Neural cell (in vitro differentiated cells): ENCODE data around the gene EFCAB8. TPM values are rescaled to one million over a fixed set of nuclear protein-coding genes. Genes with fewer than 3 reads are reported as not detected.

Experiments used
- H2AFZ ChIP-seq: fragments of 200-600, 300-800 bp; sonication (generic), shearing (Covaris generic); 2 replicates; pipeline ENCODE4 v1.6.0; 2014; ENCODE audit warnings: low read depth, mild to moderate bottlenecking, antibody characterized with exemption, low read length, moderate library complexity
- H3F3A ChIP-seq: fragments of 200-600 bp; shearing (Covaris generic); 2 replicates; pipeline ENCODE4 v1.6.1; 2016; ENCODE audit warnings: mild to moderate bottlenecking, moderate library complexity, mixed read lengths, antibody characterized with exemption, low read length; ENCODE audit not compliant: insufficient read depth, poor library complexity, severe bottlenecking
- H3K27ac ChIP-seq: fragments of 200-600, 300-800 bp; sonication (generic), shearing (Covaris generic); 2 replicates; pipeline ENCODE4 v1.5.1; 2014; ENCODE audit warnings: mild to moderate bottlenecking, low read length, moderate library complexity
- H3K27me3 ChIP-seq: fragments of 300-800, 200-600 bp; sonication (generic), shearing (Covaris generic); 2 replicates; pipeline ENCODE4 v1.6.0; 2014; ENCODE audit warnings: mild to moderate bottlenecking, low read depth, low read length, moderate library complexity; ENCODE audit not compliant: insufficient read depth
- H3K36me3 ChIP-seq: fragments of 300-800, 200-600 bp; sonication (generic), shearing (Covaris generic); 2 replicates; pipeline ENCODE4 v1.5.1; 2014; ENCODE audit warnings: mild to moderate bottlenecking, antibody characterized with exemption, low read length, moderate library complexity; ENCODE audit not compliant: insufficient read depth
- H3K4me2 ChIP-seq: fragments of 300-800, 200-600 bp; sonication (generic), shearing (Covaris generic); 2 replicates; pipeline ENCODE4 v1.6.0; 2014; ENCODE audit warnings: mild to moderate bottlenecking, low read length
- H3K4me3 ChIP-seq: fragments of 300-800, 200-600 bp; sonication (generic), shearing (Covaris generic); 2 replicates; pipeline ENCODE4 v1.5.1; 2014; ENCODE audit warnings: mild to moderate bottlenecking, low read length, moderate library complexity
- H3K79me2 ChIP-seq: fragments of 200-600 bp; shearing (Covaris generic); replicated peaks from 2 replicates; pipeline ENCODE4 v1.6.0; 2014; ENCODE audit warnings: mild to moderate bottlenecking, low read length, moderate library complexity; ENCODE audit not compliant: insufficient read depth
- H3K9ac ChIP-seq: fragments of 300-800, 200-600 bp; sonication (generic), shearing (Covaris generic); 2 replicates; pipeline ENCODE4 v1.6.1; 2016; ENCODE audit warnings: mild to moderate bottlenecking, low read length, mixed read lengths
- H3K9me2 ChIP-seq: fragments of 200-600 bp; shearing (Covaris generic); 2 replicates; pipeline ENCODE4 v1.6.1; 2016; ENCODE audit warnings: mild to moderate bottlenecking, low read length, mixed read lengths; ENCODE audit not compliant: insufficient read depth
- H3K9me3 ChIP-seq: fragments of 200-600, 300-800 bp; sonication (generic), shearing (Covaris generic); 2 replicates; pipeline ENCODE4 v1.6.1; 2016; ENCODE audit warnings: mild to moderate bottlenecking, mixed run types, low read length, moderate library complexity, mixed read lengths
- H4K20me1 ChIP-seq: fragments of 200-600 bp; shearing (Covaris generic); 2 replicates; pipeline ENCODE4 v1.6.1; 2016; ENCODE audit warnings: mild to moderate bottlenecking, mixed run types; ENCODE audit not compliant: insufficient read depth
- EP300 ChIP-seq: fragments of 450-650 bp; conservative IDR thresholded peaks from 2 replicates; pipeline ENCODE4 v1.6.1; 2014; ENCODE audit warnings: antibody characterized with exemption, mild to moderate bottlenecking, moderate library complexity; ENCODE audit not compliant: poor library complexity, severe bottlenecking
- EZH2 ChIP-seq: fragments of 200-600, 300-800 bp; shearing (Covaris generic), sonication (generic); IDR thresholded peaks from 2 replicates; pipeline ENCODE4 v1.6.1; 2014; ENCODE audit warnings: antibody characterized with exemption, low read length, borderline replicate concordance, mild to moderate bottlenecking; ENCODE audit not compliant: insufficient read depth, poor library complexity, severe bottlenecking
- MXI1 ChIP-seq: fragments of 450-650 bp; conservative IDR thresholded peaks from 2 replicates; pipeline ENCODE4 v1.6.1; 2014; ENCODE audit warnings: antibody characterized with exemption, mild to moderate bottlenecking; ENCODE audit not compliant: poor library complexity, severe bottlenecking
- POLR2AphosphoS5 ChIP-seq: IDR thresholded peaks from 2 replicates; pipeline ENCODE4 v1.6.1; 2012
- RAD21 ChIP-seq: fragments of 450-650 bp; conservative IDR thresholded peaks from 2 replicates; pipeline ENCODE4 v1.6.1; 2014; ENCODE audit warnings: antibody characterized with exemption, mild to moderate bottlenecking, moderate library complexity
- SMC3 ChIP-seq: fragments of 450-650 bp; conservative IDR thresholded peaks from 2 replicates; pipeline ENCODE4 v1.6.1; 2014; ENCODE audit warnings: antibody characterized with exemption, mild to moderate bottlenecking, moderate library complexity; ENCODE audit not compliant: poor library complexity
- TAF1 ChIP-seq: IDR thresholded peaks from 2 replicates; pipeline ENCODE4 v1.6.1; 2012; ENCODE audit warnings: low read depth
- polyA plus RNA-seq: library from polyadenylated mRNA; depleted of rRNA; stranded (reverse); fragments of >200 nt; gene quantifications from 2 replicates; pipeline ENCODE4 v1.2.3, GENCODE V29; 2014
- TF ChIP-seq, protein P1 (sequence below): fragments of 450-650 bp; IDR thresholded peaks from 2 replicates; pipeline ENCODE4 v1.5.1; 2014; ENCODE audit warnings: antibody characterized with exemption, mild to moderate bottlenecking, moderate library complexity; ENCODE audit not compliant: poor library complexity, severe bottlenecking

Gene EFCAB8
- polyA plus RNA-seq, 1 donor from 2014 or later = not detected

DNA sequence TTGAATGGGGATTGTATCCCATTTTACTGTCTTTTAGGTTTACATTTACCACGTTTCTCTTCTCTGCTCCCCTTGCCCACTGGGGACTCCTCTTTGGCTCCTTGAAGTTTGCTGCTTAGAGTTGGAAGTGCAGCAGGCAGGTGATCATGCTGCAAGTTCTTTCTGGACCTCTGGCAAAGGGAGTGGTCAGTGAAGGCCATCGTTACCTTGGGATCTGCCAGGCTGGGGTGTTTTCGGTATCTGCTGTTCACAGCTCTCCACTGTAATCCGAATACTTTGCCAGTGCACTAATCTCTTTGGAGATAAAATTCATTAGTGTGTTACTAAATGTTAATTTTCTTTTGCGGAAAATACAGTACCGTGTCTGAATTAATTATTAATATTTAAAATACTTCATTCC lies 9.1 kb upstream of the EFCAB8 start:
- no peaks in the 10 kb centered on the region for H3K9me3 ChIP-seq
- H3K9me2 ChIP-seq = no peaks in the 10 kb centered on the region
- no peak overlapping the region for H3K9ac ChIP-seq
- peaks cover 3% of the 10 kb centered on the region for H4K20me1 ChIP-seq
- no peak for TF ChIP-seq TAF1
- no peaks in the 10 kb centered on the region for H3F3A ChIP-seq
- no peak overlapping the region for H3K4me2 ChIP-seq
- H3K4me3 ChIP-seq = no peak overlapping the region
- no peaks in the 10 kb centered on the region for H3K79me2 ChIP-seq
- H3K27ac ChIP-seq = no peak overlapping the region
- H2AFZ ChIP-seq = no peak overlapping the region
- H3K27me3 ChIP-seq = no peaks in the 10 kb centered on the region
- H3K36me3 ChIP-seq = peaks cover 9% of the 10 kb centered on the region

DNA sequence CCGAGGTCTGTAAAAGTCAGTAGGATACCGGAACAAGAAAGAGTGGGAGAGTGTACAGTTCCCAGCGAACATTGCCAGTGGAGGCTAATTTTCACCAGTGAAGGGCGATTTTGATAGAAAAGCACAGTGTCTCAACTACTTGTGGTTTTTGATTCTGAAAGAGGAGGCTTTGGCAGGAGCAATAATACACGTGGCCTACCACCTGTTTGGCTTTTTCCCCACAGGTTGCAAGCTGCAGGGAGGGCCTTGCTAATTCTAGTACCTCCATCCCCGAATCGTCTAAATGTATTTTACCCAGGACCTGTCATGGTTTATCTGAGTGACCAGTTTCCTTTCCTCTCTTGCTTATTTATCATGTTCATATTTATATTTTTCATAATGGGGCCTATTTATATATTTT lies 3.3 kb upstream of the EFCAB8 start:
- no peak for TF ChIP-seq EZH2
- TF ChIP-seq SMC3 = no peak
- TF ChIP-seq, protein P1, sequence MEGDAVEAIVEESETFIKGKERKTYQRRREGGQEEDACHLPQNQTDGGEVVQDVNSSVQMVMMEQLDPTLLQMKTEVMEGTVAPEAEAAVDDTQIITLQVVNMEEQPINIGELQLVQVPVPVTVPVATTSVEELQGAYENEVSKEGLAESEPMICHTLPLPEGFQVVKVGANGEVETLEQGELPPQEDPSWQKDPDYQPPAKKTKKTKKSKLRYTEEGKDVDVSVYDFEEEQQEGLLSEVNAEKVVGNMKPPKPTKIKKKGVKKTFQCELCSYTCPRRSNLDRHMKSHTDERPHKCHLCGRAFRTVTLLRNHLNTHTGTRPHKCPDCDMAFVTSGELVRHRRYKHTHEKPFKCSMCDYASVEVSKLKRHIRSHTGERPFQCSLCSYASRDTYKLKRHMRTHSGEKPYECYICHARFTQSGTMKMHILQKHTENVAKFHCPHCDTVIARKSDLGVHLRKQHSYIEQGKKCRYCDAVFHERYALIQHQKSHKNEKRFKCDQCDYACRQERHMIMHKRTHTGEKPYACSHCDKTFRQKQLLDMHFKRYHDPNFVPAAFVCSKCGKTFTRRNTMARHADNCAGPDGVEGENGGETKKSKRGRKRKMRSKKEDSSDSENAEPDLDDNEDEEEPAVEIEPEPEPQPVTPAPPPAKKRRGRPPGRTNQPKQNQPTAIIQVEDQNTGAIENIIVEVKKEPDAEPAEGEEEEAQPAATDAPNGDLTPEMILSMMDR = no peak
- Histone ChIP-seq H3F3A (no peaks in the 10 kb centered on the region), H3K9me2 (no peaks in the 10 kb centered on the region), H3K4me3 (no peak overlapping the region), H3K9ac (no peak overlapping the region), H3K27me3 (no peaks in the 10 kb centered on the region), H3K36me3 (peaks cover 9% of the 10 kb centered on the region), H4K20me1 (no peaks in the 10 kb centered on the region), H3K27ac (no peak overlapping the region), H3K4me2 (no peak overlapping the region), H2AFZ (no peak overlapping the region), H3K79me2 (no peaks in the 10 kb centered on the region), H3K9me3 (no peaks in the 10 kb centered on the region)

DNA sequence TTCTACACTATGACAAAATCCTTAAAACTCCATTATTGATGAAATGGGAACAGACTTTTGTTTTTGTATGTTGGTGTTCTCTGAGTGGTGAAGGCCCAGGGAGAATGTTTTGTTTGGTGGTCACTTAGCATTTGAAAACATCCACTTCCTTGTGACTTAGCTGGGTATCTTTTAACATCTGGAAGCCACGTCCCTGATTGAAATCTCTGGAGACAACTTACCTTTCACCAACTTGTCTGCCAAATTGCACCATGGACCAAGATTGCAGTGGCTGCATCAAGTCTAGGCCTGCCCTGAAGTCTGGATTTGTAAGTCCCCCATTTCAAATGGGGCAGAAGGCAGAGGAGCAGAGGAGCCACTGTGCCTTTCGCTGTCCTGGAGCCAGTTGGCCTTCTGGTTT lies 534 bp upstream of the EFCAB8 start:
- no peak overlapping the region for H2AFZ ChIP-seq
- H3F3A ChIP-seq = no peaks in the 10 kb centered on the region
- no peak overlapping the region for H3K9ac ChIP-seq
- H3K27me3 ChIP-seq = no peaks in the 10 kb centered on the region
- H3K4me2 ChIP-seq = no peak overlapping the region
- H3K9me3 ChIP-seq = no peaks in the 10 kb centered on the region
- H4K20me1 ChIP-seq = no peaks in the 10 kb centered on the region
- TF ChIP-seq, protein P1 = no peak
- no peak for TF ChIP-seq POLR2AphosphoS5
- no peaks in the 10 kb centered on the region for H3K9me2 ChIP-seq
- no peaks in the 10 kb centered on the region for H3K36me3 ChIP-seq
- H3K79me2 ChIP-seq = no peaks in the 10 kb centered on the region
- H3K27ac ChIP-seq = no peak overlapping the region
- no peak overlapping the region for H3K4me3 ChIP-seq

GRCh38 chr20:32861446-32861845 lies 2.7 kb downstream of the EFCAB8 start:
- H3K9ac ChIP-seq = no peak overlapping the region
- H3F3A ChIP-seq = no peaks in the 10 kb centered on the region
- H3K4me2 ChIP-seq = no peak overlapping the region
- no peak overlapping the region for H3K27ac ChIP-seq
- no peaks in the 10 kb centered on the region for H3K9me3 ChIP-seq
- no peaks in the 10 kb centered on the region for H3K27me3 ChIP-seq
- no peak overlapping the region for H2AFZ ChIP-seq
- H3K79me2 ChIP-seq = no peaks in the 10 kb centered on the region
- H3K4me3 ChIP-seq = no peak overlapping the region
- H3K36me3 ChIP-seq = no peaks in the 10 kb centered on the region
- no peaks in the 10 kb centered on the region for H4K20me1 ChIP-seq
- H3K9me2 ChIP-seq = no peaks in the 10 kb centered on the region
- TF ChIP-seq EP300 (no peak), TAF1 (no peak), RAD21 (no peak), SMC3 (no peak), EZH2 (no peak), POLR2AphosphoS5 (no peak), MXI1 (no peak)
- TF ChIP-seq, protein P1 = no peak
